Ovary (tissue), 9 donors: Measurements from ENCODE around the gene WWOX. TPM values are rescaled to one million over a fixed set of nuclear protein-coding genes. Genes with fewer than 3 reads are reported as not detected.

ENCODE experiments used
- DNase-seq, 5 donors: peaks; one replicate each; pipeline ENCODE4 v3.0.0-alpha.2; 2019 to 2020
- H3K27ac ChIP-seq, 2 donors: fragments of 200-600 bp; one replicate each; pipeline versions ENCODE4 v1.5.1 to v1.8.0; 2019 to 2022
- H3K27me3 ChIP-seq: fragments of 200-600 bp; one replicate; pipeline ENCODE4 v1.8.0; 2022
- H3K36me3 ChIP-seq: fragments of 200-600 bp; sonication (generic); one replicate; pipeline ENCODE4 v1.5.1; 2019
- H3K4me1 ChIP-seq: one replicate; pipeline ENCODE4 v1.8.1; 2013; ENCODE audit warnings: mild to moderate bottlenecking, moderate library complexity; ENCODE audit not compliant: insufficient read depth
- H3K4me3 ChIP-seq: fragments of 200-600 bp; sonication (generic); one replicate; pipeline ENCODE4 v1.5.1; 2017
- H3K9me3 ChIP-seq, 2 donors: fragments of 200-600 bp in 1 of 2; sonication (generic) in 1 of 2; one replicate each; pipeline versions ENCODE4 v1.5.1 to v1.8.1; 2013 to 2019; ENCODE audit warnings: mild to moderate bottlenecking in 1 of 2, moderate library complexity in 1 of 2
- CTCF ChIP-seq, 3 donors: fragments of 450-650 bp in 2 of 3; fragments of 200-600 bp in 1 of 3; IDR thresholded peaks; one replicate each; pipeline versions ENCODE4 v1.5.1 to v1.8.0; 2016 to 2022; ENCODE audit warnings: antibody characterized with exemption in 3 of 3, mild to moderate bottlenecking in 1 of 3
- EP300 ChIP-seq: sonication (generic); formaldehyde crosslinking; IDR thresholded peaks from one replicate; pipeline ENCODE4 v1.6.1; 2017; ENCODE audit warnings: antibody characterized with exemption
- POLR2A ChIP-seq: fragments of 450-650 bp; IDR thresholded peaks from one replicate; pipeline ENCODE4 v1.6.1; 2017; ENCODE audit warnings: antibody characterized with exemption, mild to moderate bottlenecking, moderate library complexity
- WGBS, 3 donors: extraction: QIAGEN DNeasy Blood & Tissue Kit in 1 of 3; methylation state at CpG; one replicate each; pipeline versions ENCODE4 v1.1.5 to v1.1.7; 2013 to 2017; 5-methylcytosine and 5-hydroxymethylcytosine counted together
- intact Hi-C, 4 donors: fragments of 100-400 bp; cut with DNase I; formaldehyde crosslinking; loops; one replicate each; pipeline versions ENCODE4 v1.11.0 to v1.15.1; 2022 to 2023
- polyA plus RNA-seq, 2 donors: library from polyadenylated mRNA; stranded (reverse); fragments of 200-250 nt in 1 of 2; fragments of 350-450 nt in 1 of 2; fragmentation: Illumina TruSeq in 1 of 2; extraction: RNeasy Lipid Tissue Mini Kit (QIAGEN cat#74804) in 1 of 2; gene quantifications; one replicate each; pipeline ENCODE4 v1.2.3, GENCODE V29; 2013 to 2014
- total RNA-seq, 7 donors: library from RNA; depleted of rRNA in 2 of 7; stranded (reverse); fragments of >200 nt in 2 of 7; fragmentation: NEBNext Ultra II Directional in 3 of 7; extraction: Animal tissue kit (Norgen Biotek cat#: 25700) in 3 of 7; gene quantifications; one replicate each; pipeline versions ENCODE4 v1.1.0 to v1.2.4, GENCODE V29; 2016 to 2023
- donor health status: DM: no; HTN: no; CAD: no; lungs with moderate emphysema.
- donor health status: DM: no; HTN: no; CAD: no.
- donor health status: Bipolar disorder and iron deficiency.
- donor health status: DM: yes; HTN: yes; CAD: no.
- donor health status: DM: no; HTN: no; CAD: no.
- donor health status: DM: yes; HTN: yes; CAD: no.

The WWOX gene
- total and polyA plus RNA-seq, 9 donors: 11.0 to 40.5 (median 25.2) TPM

DNA sequence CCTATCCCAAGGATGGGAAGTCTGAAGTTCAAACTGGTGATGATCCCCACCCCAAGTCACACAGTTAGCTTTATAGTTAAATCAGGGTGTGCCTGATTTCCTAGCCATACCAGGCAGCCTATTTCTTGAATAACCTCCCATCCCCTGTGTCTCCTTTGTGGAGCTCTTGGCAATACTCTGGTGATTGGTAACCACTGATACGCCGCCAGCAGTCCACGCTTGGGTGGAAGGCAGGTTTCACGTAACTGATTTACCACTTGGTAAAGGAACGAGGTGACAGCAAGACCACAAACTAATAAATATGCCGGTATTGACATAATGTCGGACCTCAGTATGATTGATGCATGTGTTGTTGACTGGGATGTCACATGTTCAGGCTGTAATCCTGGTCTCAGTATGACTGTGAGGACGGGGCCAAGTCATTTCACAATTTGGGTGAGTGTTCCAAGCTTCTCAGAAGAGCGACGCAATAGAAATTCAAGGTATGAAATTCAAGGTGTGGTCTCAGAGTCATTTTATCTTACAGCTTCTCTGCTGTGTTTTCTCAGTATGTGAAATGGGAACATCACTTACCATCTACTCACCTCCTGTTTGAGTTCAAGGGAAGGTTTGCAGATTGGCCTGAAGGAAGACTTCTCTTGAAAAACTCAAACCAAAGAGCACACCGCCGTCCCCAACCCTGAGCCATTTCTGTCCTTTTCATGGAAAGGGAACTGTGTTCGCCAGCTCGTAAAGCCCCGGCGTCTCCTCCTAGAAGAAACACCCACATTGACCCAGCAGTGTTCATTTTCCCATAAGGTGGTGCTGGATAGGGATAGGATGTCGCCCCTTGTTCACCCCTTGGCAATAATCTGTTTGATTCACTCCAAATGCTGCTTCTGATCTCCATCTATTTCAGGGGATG, 678.9 kb downstream of the WWOX start:
- no peak for TF ChIP-seq POLR2A
- TF ChIP-seq CTCF (IDR thresholded peaks at IDR 0.05): no peak
- no peak for TF ChIP-seq EP300
- Histone ChIP-seq H3K9me3 (no peaks in the 10 kb centered on the region), H3K36me3 (no peaks in the 10 kb centered on the region), H3K27me3 (no peaks in the 10 kb centered on the region), H3K4me1 (peaks cover 5% of the 10 kb centered on the region), H3K4me3 (no peak overlapping the region), H3K27ac (no peak overlapping the region)
- DNase-seq: no peak
- 94 to 97% (median 97%) methylated on average over 17 of the region's 17 CpGs for WGBS, 3 donors
- intact Hi-C loops: no loop called here

GRCh38 chr16:78780808-78781207, 681.4 kb downstream of the WWOX start:
- no peaks in the 10 kb centered on the region for H3K27me3 ChIP-seq
- WGBS, 3 donors: 91 to 98% (median 94%) methylated on average over 2 of the region's 2 CpGs
- intact Hi-C loops: no loop called here

GRCh38 chr16:78782572-78782971, 683.1 kb downstream of the WWOX start:
- intact Hi-C loops: no loop called here
- TF ChIP-seq CTCF (IDR thresholded peaks at IDR 0.05) (no peak), EP300 (no peak), POLR2A (no peak)
- DNase-seq: no peak

More at GRCh38 chr16:78780808-78781207, 681.4 kb downstream of the WWOX start:
- Histone ChIP-seq H3K27ac (no peak overlapping the region), H3K9me3 (no peaks in the 10 kb centered on the region), H3K4me3 (no peak overlapping the region), H3K4me1 (no peaks in the 10 kb centered on the region), H3K36me3 (no peaks in the 10 kb centered on the region)
- TF ChIP-seq EP300: no peak
- no peak for TF ChIP-seq POLR2A
- no peak for TF ChIP-seq CTCF (IDR thresholded peaks at IDR 0.05)
- no peak for DNase-seq

GRCh38 chr16:78783570-78784079, 684.2 kb downstream of the WWOX start:
- no peaks in the 10 kb centered on the region for H3K27me3 ChIP-seq
- no peak overlapping the region for H3K27ac ChIP-seq
- TF ChIP-seq POLR2A (no peak), EP300 (no peak), CTCF (IDR thresholded peaks at IDR 0.05) (no peak)
- no peaks in the 10 kb centered on the region for H3K4me1 ChIP-seq
- H3K4me3 ChIP-seq: no peak overlapping the region
- intact Hi-C loops: no loop called here
- 72 to 87% (median 81%) methylated on average over 4 of the region's 4 CpGs for WGBS, 3 donors
- DNase-seq: no peak
- H3K36me3 ChIP-seq: no peaks in the 10 kb centered on the region
- no peaks in the 10 kb centered on the region for H3K9me3 ChIP-seq

More at GRCh38 chr16:78782572-78782971, 683.1 kb downstream of the WWOX start:
- Histone ChIP-seq H3K4me1 (no peaks in the 10 kb centered on the region), H3K36me3 (no peaks in the 10 kb centered on the region), H3K27me3 (no peaks in the 10 kb centered on the region), H3K27ac (no peak overlapping the region), H3K4me3 (no peak overlapping the region), H3K9me3 (no peaks in the 10 kb centered on the region)
- 95 to 97% (median 96%) methylated on average over 2 of the region's 2 CpGs for WGBS, 3 donors
